ENCODE data around the gene SLC28A3.
A peak's percentile ranks its signal among the peaks of the same experiment; 100 is the strongest.
"Not testable (repeated sequence)": the region's sequence is repeated elsewhere in the genome, so short reads cannot be mapped to it uniquely, and the experiment has no call there.

SLC28A3 gene

DNA sequence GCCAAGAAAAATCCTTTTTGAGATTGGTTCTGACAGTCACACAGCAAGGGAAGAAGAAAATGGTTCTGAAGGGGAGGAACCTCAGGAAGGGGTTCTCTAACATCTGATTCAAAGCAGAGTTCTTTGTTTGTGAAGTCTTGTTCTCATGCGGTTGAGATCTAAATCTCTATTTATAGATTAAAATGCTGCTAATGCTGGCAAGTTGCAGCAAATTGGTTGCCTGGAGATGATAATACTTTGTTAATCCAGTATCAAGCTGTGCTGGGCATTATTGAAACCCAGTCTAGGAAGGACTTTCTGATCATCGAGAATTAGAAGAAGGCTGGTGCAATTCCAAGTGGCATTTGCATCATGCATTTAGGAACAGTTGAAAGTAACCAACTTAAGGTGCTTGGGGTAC lies 34.0 kb upstream of the SLC28A3 start:
- Histone ChIP-seq H3K27ac (replicated peaks) (peak overlapping the region; percentile 87), H3K27me3 (ENCODE audit: insufficient read depth, poor library complexity, severe bottlenecking) (no peaks in the 10 kb centered on the region), H3K4me3 (replicated peaks; ENCODE audit: insufficient read depth, low read length) (no peak overlapping the region)
- DNase-seq (ENCODE audit: low read depth in 1 of 2, low spot score in 1 of 2) = no peak
- no peak for TF ChIP-seq SPI1 (IDR thresholded peaks at IDR 0.05; ENCODE audit: borderline replicate concordance, low read depth)
- TF ChIP-seq, protein P1, sequence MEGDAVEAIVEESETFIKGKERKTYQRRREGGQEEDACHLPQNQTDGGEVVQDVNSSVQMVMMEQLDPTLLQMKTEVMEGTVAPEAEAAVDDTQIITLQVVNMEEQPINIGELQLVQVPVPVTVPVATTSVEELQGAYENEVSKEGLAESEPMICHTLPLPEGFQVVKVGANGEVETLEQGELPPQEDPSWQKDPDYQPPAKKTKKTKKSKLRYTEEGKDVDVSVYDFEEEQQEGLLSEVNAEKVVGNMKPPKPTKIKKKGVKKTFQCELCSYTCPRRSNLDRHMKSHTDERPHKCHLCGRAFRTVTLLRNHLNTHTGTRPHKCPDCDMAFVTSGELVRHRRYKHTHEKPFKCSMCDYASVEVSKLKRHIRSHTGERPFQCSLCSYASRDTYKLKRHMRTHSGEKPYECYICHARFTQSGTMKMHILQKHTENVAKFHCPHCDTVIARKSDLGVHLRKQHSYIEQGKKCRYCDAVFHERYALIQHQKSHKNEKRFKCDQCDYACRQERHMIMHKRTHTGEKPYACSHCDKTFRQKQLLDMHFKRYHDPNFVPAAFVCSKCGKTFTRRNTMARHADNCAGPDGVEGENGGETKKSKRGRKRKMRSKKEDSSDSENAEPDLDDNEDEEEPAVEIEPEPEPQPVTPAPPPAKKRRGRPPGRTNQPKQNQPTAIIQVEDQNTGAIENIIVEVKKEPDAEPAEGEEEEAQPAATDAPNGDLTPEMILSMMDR (IDR thresholded peaks at IDR 0.05; ENCODE audit: insufficient read depth, low read length) = no peak
- TF ChIP-seq GABPA (IDR thresholded peaks at IDR 0.05; ENCODE audit: low read depth) = no peak
- TF ChIP-seq, protein P2, sequence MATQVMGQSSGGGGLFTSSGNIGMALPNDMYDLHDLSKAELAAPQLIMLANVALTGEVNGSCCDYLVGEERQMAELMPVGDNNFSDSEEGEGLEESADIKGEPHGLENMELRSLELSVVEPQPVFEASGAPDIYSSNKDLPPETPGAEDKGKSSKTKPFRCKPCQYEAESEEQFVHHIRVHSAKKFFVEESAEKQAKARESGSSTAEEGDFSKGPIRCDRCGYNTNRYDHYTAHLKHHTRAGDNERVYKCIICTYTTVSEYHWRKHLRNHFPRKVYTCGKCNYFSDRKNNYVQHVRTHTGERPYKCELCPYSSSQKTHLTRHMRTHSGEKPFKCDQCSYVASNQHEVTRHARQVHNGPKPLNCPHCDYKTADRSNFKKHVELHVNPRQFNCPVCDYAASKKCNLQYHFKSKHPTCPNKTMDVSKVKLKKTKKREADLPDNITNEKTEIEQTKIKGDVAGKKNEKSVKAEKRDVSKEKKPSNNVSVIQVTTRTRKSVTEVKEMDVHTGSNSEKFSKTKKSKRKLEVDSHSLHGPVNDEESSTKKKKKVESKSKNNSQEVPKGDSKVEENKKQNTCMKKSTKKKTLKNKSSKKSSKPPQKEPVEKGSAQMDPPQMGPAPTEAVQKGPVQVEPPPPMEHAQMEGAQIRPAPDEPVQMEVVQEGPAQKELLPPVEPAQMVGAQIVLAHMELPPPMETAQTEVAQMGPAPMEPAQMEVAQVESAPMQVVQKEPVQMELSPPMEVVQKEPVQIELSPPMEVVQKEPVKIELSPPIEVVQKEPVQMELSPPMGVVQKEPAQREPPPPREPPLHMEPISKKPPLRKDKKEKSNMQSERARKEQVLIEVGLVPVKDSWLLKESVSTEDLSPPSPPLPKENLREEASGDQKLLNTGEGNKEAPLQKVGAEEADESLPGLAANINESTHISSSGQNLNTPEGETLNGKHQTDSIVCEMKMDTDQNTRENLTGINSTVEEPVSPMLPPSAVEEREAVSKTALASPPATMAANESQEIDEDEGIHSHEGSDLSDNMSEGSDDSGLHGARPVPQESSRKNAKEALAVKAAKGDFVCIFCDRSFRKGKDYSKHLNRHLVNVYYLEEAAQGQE (IDR thresholded peaks at IDR 0.05; ENCODE audit: insufficient replicate concordance, low read depth) = no peak
- no peak for TF ChIP-seq POLR2AphosphoS5 (IDR thresholded peaks at IDR 0.05; ENCODE audit: low read depth)

DNA sequence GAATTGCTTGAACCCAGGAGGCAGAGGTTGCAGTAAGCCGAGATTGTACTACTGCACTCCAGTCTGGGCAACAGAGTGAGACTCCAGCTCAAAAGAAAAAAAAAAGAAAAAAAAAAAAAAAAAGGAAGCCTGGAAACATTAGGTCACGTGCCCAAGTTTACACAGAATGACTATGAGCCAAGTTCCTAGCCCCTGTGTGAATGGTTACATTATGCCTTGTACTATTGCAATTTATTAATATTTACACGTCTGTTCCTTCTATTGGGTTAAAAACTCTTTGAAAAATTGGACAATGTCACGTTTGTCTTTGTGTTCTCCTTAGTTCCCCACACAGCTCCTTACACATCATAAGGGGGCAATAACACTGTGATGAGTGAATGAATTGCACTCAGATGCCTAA lies 33.5 kb upstream of the SLC28A3 start:
- peak; percentile 47 to 52 for DNase-seq (ENCODE audit: low read depth in 1 of 2, low spot score in 1 of 2)
- H3K27ac ChIP-seq (replicated peaks) = peak overlapping the region; percentile 87
- TF ChIP-seq SPI1 (IDR thresholded peaks at IDR 0.05; ENCODE audit: borderline replicate concordance, low read depth) (peak; percentile 64), GABPA (IDR thresholded peaks at IDR 0.05; ENCODE audit: low read depth) (no peak)
- H3K4me3 ChIP-seq (replicated peaks; ENCODE audit: insufficient read depth, low read length) = no peak overlapping the region
- H3K27me3 ChIP-seq (ENCODE audit: insufficient read depth, poor library complexity, severe bottlenecking) = no peaks in the 10 kb centered on the region

DNA sequence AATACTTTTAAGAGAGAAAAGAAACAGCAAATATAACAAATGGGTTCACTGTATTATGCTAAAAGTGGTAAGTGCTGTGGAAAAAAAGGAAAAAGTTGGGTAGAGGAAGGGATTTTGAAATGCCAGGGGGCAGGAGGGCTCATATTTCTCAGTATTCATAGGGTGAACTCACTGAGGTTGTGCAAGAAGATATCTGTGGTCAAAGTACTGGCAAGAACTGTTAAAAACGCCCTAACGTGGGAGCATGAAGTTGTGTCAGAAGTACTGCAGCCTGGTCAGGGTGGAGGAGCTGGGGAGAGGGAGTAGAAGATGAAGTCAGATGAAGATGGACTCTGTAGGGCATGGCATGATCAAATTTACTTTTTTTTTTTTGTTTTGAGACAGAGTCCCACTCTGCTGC lies 31.2 kb upstream of the SLC28A3 start:
- peak overlapping the region; percentile 87 for H3K27ac ChIP-seq (replicated peaks)
- peak; percentile 77 for TF ChIP-seq POLR2AphosphoS5 (IDR thresholded peaks at IDR 0.05; ENCODE audit: low read depth)
- TF ChIP-seq, protein P2 (IDR thresholded peaks at IDR 0.05; ENCODE audit: insufficient replicate concordance, low read depth) = no peak
- peak; percentile 97 for DNase-seq (ENCODE audit: low read depth in 1 of 2, low spot score in 1 of 2)
- H3K27me3 ChIP-seq (ENCODE audit: insufficient read depth, poor library complexity, severe bottlenecking) = no peaks in the 10 kb centered on the region
- H3K4me3 ChIP-seq (replicated peaks; ENCODE audit: insufficient read depth, low read length) = peak overlapping the region; percentile 6

DNA sequence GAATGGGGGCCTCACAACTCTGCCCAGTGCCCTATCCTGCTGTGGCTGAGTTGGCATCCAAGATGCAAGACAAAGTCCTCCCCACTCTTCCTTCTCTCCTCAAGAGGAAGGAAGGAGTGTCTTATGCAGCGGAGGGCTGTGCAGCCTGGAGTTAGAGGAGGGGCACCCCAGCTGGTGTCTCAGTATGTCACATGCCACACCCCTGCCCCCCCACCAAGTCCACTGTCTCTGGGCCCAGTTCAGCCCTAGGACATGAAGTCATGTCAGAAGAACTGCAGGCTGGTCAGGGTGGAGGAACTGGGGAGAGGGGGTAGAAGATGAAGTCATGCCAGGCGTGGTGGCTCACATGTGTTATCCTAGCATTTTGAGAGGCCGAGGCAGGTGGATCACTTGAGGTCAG lies 28.0 kb upstream of the SLC28A3 start:
- Histone ChIP-seq H3K27me3 (ENCODE audit: insufficient read depth, poor library complexity, severe bottlenecking) (no peaks in the 10 kb centered on the region), H3K27ac (replicated peaks) (peak overlapping the region; percentile 79), H3K4me3 (replicated peaks; ENCODE audit: insufficient read depth, low read length) (no peak overlapping the region)
- peak; percentile 80 to 89 for DNase-seq (ENCODE audit: low read depth in 1 of 2, low spot score in 1 of 2)
- TF ChIP-seq, protein P2 (IDR thresholded peaks at IDR 0.05; ENCODE audit: insufficient replicate concordance, low read depth) = no peak
- TF ChIP-seq POLR2AphosphoS5 (IDR thresholded peaks at IDR 0.05; ENCODE audit: low read depth) = 0 out of 2 replicates have a peak, but pooled peaks have one; percentile 25

DNA sequence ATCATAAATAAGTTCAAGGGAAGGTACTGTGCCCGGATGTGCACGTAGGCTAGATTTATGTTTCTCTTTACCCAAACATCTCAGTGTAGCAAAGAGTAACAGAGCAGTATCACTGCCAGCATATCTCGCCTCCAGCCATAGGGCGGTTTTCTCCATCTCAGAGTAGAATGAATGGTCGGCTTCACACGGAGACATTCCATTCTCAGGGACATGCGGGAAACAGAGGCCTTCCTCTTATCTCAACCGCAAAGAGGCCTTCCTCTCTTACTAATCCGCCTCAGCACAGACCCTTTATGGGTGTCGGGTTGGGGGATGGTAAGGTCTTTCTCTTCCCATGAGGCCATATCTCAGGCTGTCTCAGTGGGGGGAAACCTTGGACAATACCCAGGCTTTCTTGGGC lies 27.2 kb upstream of the SLC28A3 start:
- peak overlapping the region; percentile 79 for H3K27ac ChIP-seq (replicated peaks)
- peak in 1 of 2 experiments; percentile 82 for DNase-seq (ENCODE audit: low read depth in 1 of 2, low spot score in 1 of 2)
- H3K27me3 ChIP-seq (ENCODE audit: insufficient read depth, poor library complexity, severe bottlenecking); H3K4me3 ChIP-seq (replicated peaks; ENCODE audit: insufficient read depth, low read length): not testable (repeated sequence)
- TF ChIP-seq SPI1 (IDR thresholded peaks at IDR 0.05; ENCODE audit: borderline replicate concordance, low read depth) (peak; percentile 91), POLR2AphosphoS5 (IDR thresholded peaks at IDR 0.05; ENCODE audit: low read depth) (0 out of 2 replicates have a peak, but pooled peaks have one; percentile 25)

Data from HL-60 (cell line).